Karpas-422 (cell line): Measurements from ENCODE around the gene STC2. TPM values are rescaled to one million over a fixed set of nuclear protein-coding genes. Genes with fewer than 3 reads are reported as not detected.
A peak's percentile ranks its signal among the peaks of the same experiment; 100 is the strongest.

Source experiments
- DNase-seq: peaks from one replicate; pipeline ENCODE4 v3.0.0-alpha.2; 2015
- H2AFZ ChIP-seq: fragments of 200-600 bp; sonication (generic); 2 replicates; pipeline ENCODE4 v1.6.1; 2014; ENCODE audit warnings: antibody characterized with exemption, low read length, mixed read lengths
- H3K27ac ChIP-seq: fragments of 200-600 bp; sonication (generic); 2 replicates; pipeline ENCODE4 v1.5.1; 2014; ENCODE audit warnings: mild to moderate bottlenecking, low read length, moderate library complexity
- H3K27me3 ChIP-seq: fragments of 200-600 bp; sonication (generic); 2 replicates; pipeline ENCODE4 v1.6.1; 2014; ENCODE audit warnings: low read length, mixed read lengths
- H3K36me3 ChIP-seq: fragments of 200-600 bp; sonication (generic); 2 replicates; pipeline ENCODE4 v1.6.1; 2014; ENCODE audit warnings: low read length, mixed read lengths; ENCODE audit not compliant: insufficient read depth
- H3K4me1 ChIP-seq: fragments of 200-600 bp; sonication (generic); 2 replicates; pipeline ENCODE4 v1.6.1; 2014; ENCODE audit warnings: mild to moderate bottlenecking, low read length, mixed read lengths
- H3K4me2 ChIP-seq: fragments of 200-600 bp; sonication (generic); 2 replicates; pipeline ENCODE4 v1.6.1; 2014; ENCODE audit warnings: low read length, low read depth, mild to moderate bottlenecking; ENCODE audit not compliant: poor library complexity, severe bottlenecking
- H3K4me3 ChIP-seq: fragments of 200-600 bp; sonication (generic); 2 replicates; pipeline ENCODE4 v1.5.1; 2014; ENCODE audit warnings: mild to moderate bottlenecking, antibody characterized with exemption, low read length, mixed read lengths
- H3K79me2 ChIP-seq: fragments of 200-600 bp; sonication (generic); 2 replicates; pipeline ENCODE4 v1.6.1; 2014; ENCODE audit warnings: mild to moderate bottlenecking, low read length, mixed read lengths
- H3K9ac ChIP-seq: fragments of 200-600 bp; sonication (generic); 2 replicates; pipeline ENCODE4 v1.6.0; 2014; ENCODE audit warnings: low read length
- H3K9me2 ChIP-seq: fragments of 200-600 bp; sonication (generic), shearing (Covaris generic); replicated peaks from 2 replicates; pipeline ENCODE4 v1.6.0; 2014; ENCODE audit warnings: mild to moderate bottlenecking, low read length, moderate library complexity; ENCODE audit not compliant: insufficient read depth
- H3K9me3 ChIP-seq: fragments of 300-700, 200-600 bp; sonication (generic); 2 replicates; pipeline ENCODE4 v1.6.1; 2014; ENCODE audit warnings: low read length, mixed read lengths
- H4K20me1 ChIP-seq: fragments of 200-600 bp; sonication (generic); 2 replicates; pipeline ENCODE4 v1.6.1; 2014; ENCODE audit warnings: mild to moderate bottlenecking, antibody characterized with exemption, low read length, low read depth; ENCODE audit not compliant: insufficient read depth
- total RNA-seq: library from RNA; depleted of rRNA; stranded (reverse); fragments of >200 nt; shearing (Covaris generic); gene quantifications from 2 replicates; pipeline ENCODE4 v1.2.3, GENCODE V29; 2014; ENCODE audit warnings: low replicate concordance

Gene STC2
- total RNA-seq, 1 experiment from 2014 or later = not detected

DNA sequence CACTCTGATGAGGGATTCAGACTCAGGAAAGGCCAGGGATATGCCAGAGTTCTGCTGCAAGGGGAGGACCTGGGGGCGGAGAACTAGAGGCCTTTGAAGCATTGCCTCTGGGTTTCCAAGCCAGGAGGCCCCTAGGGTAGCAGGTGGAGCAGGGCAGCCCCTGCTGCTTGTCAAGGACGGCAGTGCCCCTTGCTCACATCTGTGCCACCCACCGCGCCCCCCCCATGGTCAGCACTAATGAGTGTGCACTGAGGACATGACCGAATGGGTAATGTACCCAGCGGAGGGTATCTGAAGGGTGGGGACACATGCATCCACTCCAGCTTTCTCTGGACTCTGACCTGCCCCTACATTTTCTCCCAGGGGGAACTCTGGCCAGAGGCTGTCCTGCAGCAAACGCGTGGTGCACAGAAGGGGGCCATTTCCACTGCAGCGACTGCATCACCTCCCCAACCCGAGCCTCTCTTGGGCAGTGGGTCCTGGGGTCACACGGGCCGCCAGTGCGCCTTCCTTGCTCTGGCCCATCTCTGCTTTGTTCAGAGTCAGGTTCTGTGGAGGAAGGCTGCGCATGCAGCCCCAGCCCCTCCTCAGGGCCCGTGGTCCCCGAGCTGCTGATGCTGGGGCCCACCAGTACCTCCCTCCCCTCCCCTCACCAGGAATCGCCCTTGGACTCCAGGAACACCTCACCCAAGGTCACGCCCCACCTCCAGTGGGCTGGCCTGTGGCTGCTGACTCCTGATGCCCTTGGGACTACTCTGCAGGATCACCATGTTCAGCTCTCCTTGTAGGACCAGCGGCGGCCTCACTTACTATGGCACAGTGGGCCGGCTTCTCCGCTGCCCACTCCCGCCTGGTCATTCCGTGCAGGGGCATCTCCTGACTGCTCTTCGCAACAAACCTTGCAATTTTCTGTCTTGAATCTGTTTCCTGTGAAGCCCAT, 31.2 kb downstream of the STC2 start:
- Histone ChIP-seq H3K79me2 (no peaks in the 10 kb centered on the region), H3K9me2 (no peaks in the 10 kb centered on the region), H3K27ac (no peak overlapping the region), H3K4me3 (no peak overlapping the region), H3K9ac (no peak overlapping the region), H3K9me3 (no peaks in the 10 kb centered on the region), H4K20me1 (no peaks in the 10 kb centered on the region), H3K36me3 (no peaks in the 10 kb centered on the region), H3K4me1 (peaks cover 2% of the 10 kb centered on the region; the same call in 1 of the 2 replicates), H3K4me2 (no peak overlapping the region), H3K27me3 (no peaks in the 10 kb centered on the region), H2AFZ (no peak overlapping the region)
- DNase-seq = no peak

DNA sequence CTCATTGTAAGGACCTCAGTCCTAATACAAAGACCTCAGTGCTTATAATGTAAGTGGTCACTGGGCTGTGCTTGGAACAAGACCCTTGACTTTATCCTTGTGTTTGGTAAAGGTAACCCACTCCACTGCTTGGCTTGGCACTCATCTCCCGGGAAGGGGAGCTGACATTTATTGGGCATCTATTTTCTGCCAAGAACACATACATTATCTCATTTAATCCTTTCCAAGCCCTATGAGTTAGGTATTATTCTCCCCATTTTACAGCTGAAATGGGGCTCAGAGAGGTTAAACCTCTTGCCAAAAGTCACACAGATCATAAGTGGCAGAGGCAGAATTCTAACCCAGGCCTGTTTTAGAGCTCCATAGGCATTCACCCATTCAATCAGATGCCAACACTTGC, 32.4 kb downstream of the STC2 start:
- Histone ChIP-seq H3K9ac (no peak overlapping the region), H3K9me3 (no peaks in the 10 kb centered on the region), H3K36me3 (no peaks in the 10 kb centered on the region), H2AFZ (no peak overlapping the region), H4K20me1 (no peaks in the 10 kb centered on the region), H3K27me3 (no peaks in the 10 kb centered on the region), H3K9me2 (no peaks in the 10 kb centered on the region), H3K4me2 (no peak overlapping the region), H3K4me1 (peaks cover 2% of the 10 kb centered on the region; the same call in 1 of the 2 replicates), H3K79me2 (no peaks in the 10 kb centered on the region), H3K4me3 (no peak overlapping the region), H3K27ac (no peak overlapping the region)
- DNase-seq = no peak

DNA sequence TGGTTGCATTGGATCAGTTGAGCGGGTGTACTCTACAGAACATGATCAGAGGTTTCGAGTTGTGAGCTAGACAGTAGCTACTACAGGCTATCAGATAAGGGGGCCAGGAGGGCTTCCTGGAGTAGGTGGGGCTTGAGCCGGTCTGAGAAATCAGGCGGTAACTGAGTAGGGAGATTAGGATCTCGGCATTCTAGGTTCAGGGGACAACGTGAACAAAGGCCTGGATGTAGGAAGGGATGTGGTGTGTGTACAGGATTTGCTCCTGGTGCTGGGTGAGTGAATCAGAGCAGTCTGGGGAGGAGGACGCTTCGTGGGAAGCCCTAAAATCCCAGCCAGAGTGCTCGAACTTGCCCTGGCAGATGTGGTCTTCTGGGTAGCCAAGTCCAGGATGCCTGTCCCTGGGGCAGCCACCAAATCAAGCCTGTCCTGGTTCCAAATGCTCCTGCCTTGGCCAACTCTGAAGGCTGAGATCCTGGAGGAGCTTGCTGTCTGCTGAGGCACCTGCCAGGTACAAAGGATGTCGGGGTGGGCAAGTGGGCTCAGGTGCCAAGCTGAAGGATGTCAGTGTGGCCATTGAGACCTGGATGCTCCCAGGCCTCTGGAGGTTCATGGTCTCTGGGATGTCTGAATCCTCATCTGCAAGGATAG, 33.4 kb downstream of the STC2 start:
- no peak for DNase-seq
- Histone ChIP-seq H3K9ac (no peak overlapping the region), H3K4me2 (no peak overlapping the region), H3K9me3 (no peaks in the 10 kb centered on the region), H3K27me3 (no peaks in the 10 kb centered on the region), H3K4me1 (peaks cover 2% of the 10 kb centered on the region; the same call in 1 of the 2 replicates), H3K36me3 (no peaks in the 10 kb centered on the region), H4K20me1 (no peaks in the 10 kb centered on the region), H3K4me3 (no peak overlapping the region), H3K79me2 (no peaks in the 10 kb centered on the region), H3K9me2 (no peaks in the 10 kb centered on the region), H3K27ac (no peak overlapping the region), H2AFZ (no peak overlapping the region)

GRCh38 chr5:173293817-173294672, 34.2 kb downstream of the STC2 start:
- H4K20me1 ChIP-seq = no peaks in the 10 kb centered on the region
- H3K4me3 ChIP-seq = no peak overlapping the region
- no peaks in the 10 kb centered on the region for H3K9me2 ChIP-seq
- peak; percentile 86 for DNase-seq
- H3K9me3 ChIP-seq = no peaks in the 10 kb centered on the region
- peaks cover 2% of the 10 kb centered on the region; the same call in 1 of the 2 replicates for H3K4me1 ChIP-seq
- H3K27ac ChIP-seq = no peak overlapping the region
- H3K79me2 ChIP-seq = no peaks in the 10 kb centered on the region
- peak overlapping the region; percentile 61; the same call in 1 of the 2 replicates for H2AFZ ChIP-seq
- H3K9ac ChIP-seq = no peak overlapping the region
- no peak overlapping the region for H3K4me2 ChIP-seq
- H3K36me3 ChIP-seq = no peaks in the 10 kb centered on the region
- no peaks in the 10 kb centered on the region for H3K27me3 ChIP-seq

DNA sequence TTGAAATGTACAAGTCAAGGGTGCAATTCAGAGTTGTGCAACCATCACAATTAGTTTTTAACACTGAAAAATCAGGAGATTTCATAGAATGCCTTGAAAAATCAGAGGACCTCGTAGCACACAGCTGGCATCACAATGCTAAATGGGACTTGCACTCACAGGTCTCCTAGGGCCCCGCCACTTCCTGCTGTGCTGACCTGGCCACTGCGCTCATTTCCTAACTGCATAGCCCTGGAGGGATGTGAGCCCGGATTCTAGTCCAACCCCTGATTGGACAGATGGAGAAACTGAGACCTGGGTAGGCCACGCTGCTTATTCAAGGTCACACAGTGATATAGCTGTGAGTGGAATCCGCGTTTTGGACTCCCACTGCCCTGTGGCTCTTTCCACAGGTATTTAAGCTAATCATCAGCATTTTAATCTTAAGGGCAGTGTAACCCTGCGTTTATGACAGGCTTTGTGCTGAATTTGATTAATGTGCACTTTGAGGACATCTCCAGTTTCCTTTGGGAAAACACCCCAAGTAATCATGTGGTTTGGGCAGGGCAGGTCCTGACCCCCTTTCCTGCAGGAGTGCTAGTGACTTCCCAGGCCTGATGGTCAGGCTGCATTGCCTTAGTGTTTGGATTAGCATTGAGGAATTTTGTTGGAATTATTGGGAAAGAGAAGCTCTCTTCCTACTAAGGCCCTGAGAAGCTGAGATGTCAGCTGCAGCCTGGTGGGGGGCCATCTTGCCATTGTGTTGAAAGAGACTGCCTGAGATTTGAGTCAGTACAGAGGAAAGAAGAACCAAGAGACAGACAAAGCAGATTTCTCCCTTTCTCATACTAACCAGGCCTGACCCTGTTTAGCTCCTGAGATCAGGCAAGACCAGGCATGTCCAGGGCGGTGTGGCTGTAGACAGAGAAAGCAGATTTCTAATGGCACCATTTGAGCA, 36.2 kb downstream of the STC2 start:
- H3K4me1 ChIP-seq = peaks cover 2% of the 10 kb centered on the region; the same call in 1 of the 2 replicates
- no peak overlapping the region for H3K9ac ChIP-seq
- no peaks in the 10 kb centered on the region for H3K79me2 ChIP-seq
- no peak for DNase-seq
- H3K9me2 ChIP-seq = no peaks in the 10 kb centered on the region
- H3K9me3 ChIP-seq = no peaks in the 10 kb centered on the region
- H3K4me2 ChIP-seq = no peak overlapping the region
- no peaks in the 10 kb centered on the region for H4K20me1 ChIP-seq
- H3K36me3 ChIP-seq = no peaks in the 10 kb centered on the region
- H2AFZ ChIP-seq = no peak overlapping the region
- H3K4me3 ChIP-seq = no peak overlapping the region
- H3K27me3 ChIP-seq = no peaks in the 10 kb centered on the region
- H3K27ac ChIP-seq = no peak overlapping the region

- H4K20me1 ChIP-seq = no peaks in the 10 kb centered on the region
- no peaks in the 10 kb centered on the region for H3K27me3 ChIP-seq
- no peaks in the 10 kb centered on the region for H3K9me3 ChIP-seq
- DNase-seq = no peak
- H3K4me1 ChIP-seq = peaks cover 2% of the 10 kb centered on the region; the same call in 1 of the 2 replicates
- H3K4me2 ChIP-seq = no peak overlapping the region
- H3K9me2 ChIP-seq = no peaks in the 10 kb centered on the region
- no peak overlapping the region for H3K4me3 ChIP-seq
- no peaks in the 10 kb centered on the region for H3K79me2 ChIP-seq
- H3K36me3 ChIP-seq = no peaks in the 10 kb centered on the region
- H3K27ac ChIP-seq = no peak overlapping the region
- H2AFZ ChIP-seq = no peak overlapping the region
- no peak overlapping the region for H3K9ac ChIP-seq
Observed at GRCh38 chr5:173290477-173291131, 37.6 kb downstream of the STC2 start.

DNA sequence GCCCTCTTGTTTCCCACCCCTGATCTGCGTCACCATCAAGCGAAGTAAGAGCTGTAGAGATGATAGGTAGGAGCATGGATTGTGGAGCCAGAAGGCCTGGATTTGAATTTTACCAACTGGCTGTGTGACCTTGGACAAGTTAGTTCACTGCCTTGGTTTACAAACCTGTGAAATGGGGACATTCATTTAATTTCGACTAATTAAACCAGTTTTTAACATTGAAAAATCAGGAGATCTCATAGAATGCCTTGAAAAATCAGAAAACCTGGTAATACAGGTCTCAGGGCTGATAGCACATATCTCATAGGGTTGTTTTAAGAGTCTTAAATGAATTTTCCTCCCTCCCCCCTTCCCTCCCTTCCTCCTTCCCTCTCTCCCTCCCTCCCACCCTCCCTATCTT, 38.8 kb downstream of the STC2 start:
- H3K9ac ChIP-seq = no peak overlapping the region
- H3K36me3 ChIP-seq = no peaks in the 10 kb centered on the region
- no peak for DNase-seq
- H2AFZ ChIP-seq = no peak overlapping the region
- H3K4me2 ChIP-seq = no peak overlapping the region
- peaks cover 2% of the 10 kb centered on the region; the same call in 1 of the 2 replicates for H3K4me1 ChIP-seq
- no peak overlapping the region for H3K4me3 ChIP-seq
- H3K9me3 ChIP-seq = no peaks in the 10 kb centered on the region
- no peaks in the 10 kb centered on the region for H3K9me2 ChIP-seq
- no peak overlapping the region for H3K27ac ChIP-seq
- no peaks in the 10 kb centered on the region for H3K79me2 ChIP-seq
- no peaks in the 10 kb centered on the region for H3K27me3 ChIP-seq
- H4K20me1 ChIP-seq = no peaks in the 10 kb centered on the region
